NCI-H748 (cell line): ENCODE measurements around the gene CDH6.

ENCODE experiments used
- DNase-seq: peaks from one replicate; lab custom pipeline; 2025; ENCODE audit not compliant: unreplicated experiment; lab: John Stamatoyannopoulos, UW

The CDH6 gene

GRCh38 chr5:31193591-31194467, at the start of gene CDH6:
CDH6 (plus strand) TSS chr5:31193686; CDS start chr5:31267474, 73,788 bp downstream.
- DNase-seq = peak; percentile 98

- DNase-seq = no peak
Measured at GRCh38 chr5:31144364-31144763, 49.1 kb upstream of the CDH6 start.

GRCh38 chr5:31148959-31149475, 44.5 kb upstream of the CDH6 start:
- DNase-seq = peak; percentile 27

- DNase-seq = no peak
Measured at GRCh38 chr5:31153521-31153920, 40.0 kb upstream of the CDH6 start.

- DNase-seq = no peak
Measured at GRCh38 chr5:31156631-31157160, 36.8 kb upstream of the CDH6 start.

- no peak for DNase-seq
Measured at GRCh38 chr5:31157720-31158119, 35.8 kb upstream of the CDH6 start.

- DNase-seq = no peak
Measured at GRCh38 chr5:31158686-31159085, 34.8 kb upstream of the CDH6 start.

GRCh38 chr5:31161781-31162181, 31.7 kb upstream of the CDH6 start:
- DNase-seq = no peak

- DNase-seq = no peak
Measured at GRCh38 chr5:31165729-31166128, 27.8 kb upstream of the CDH6 start.

- DNase-seq = no peak
Measured at GRCh38 chr5:31169379-31169778, 24.1 kb upstream of the CDH6 start.

- no peak for DNase-seq
Measured at GRCh38 chr5:31172881-31173280, 20.6 kb upstream of the CDH6 start.

GRCh38 chr5:31173614-31174013, 19.9 kb upstream of the CDH6 start:
- DNase-seq = no peak

GRCh38 chr5:31181376-31181987, 12.0 kb upstream of the CDH6 start:
- DNase-seq = no peak

- no peak for DNase-seq
Measured at GRCh38 chr5:31182136-31182535, 11.3 kb upstream of the CDH6 start.

- DNase-seq = no peak
Measured at GRCh38 chr5:31185951-31186350, 7.5 kb upstream of the CDH6 start.

- DNase-seq = peak; percentile 85
Measured at GRCh38 chr5:31186672-31187267, 6.7 kb upstream of the CDH6 start.

GRCh38 chr5:31187591-31187990, 5.9 kb upstream of the CDH6 start:
- DNase-seq = no peak

- peak; percentile 33 for DNase-seq
Measured at GRCh38 chr5:31192442-31192841, 1.0 kb upstream of the CDH6 start.

- DNase-seq = peak; percentile 80
Measured at GRCh38 chr5:31193116-31193515, 370 bp upstream of the CDH6 start.

GRCh38 chr5:31194468-31194813, 955 bp downstream of the CDH6 start:
- peak; percentile 74 for DNase-seq

GRCh38 chr5:31194892-31195555, 1.5 kb downstream of the CDH6 start:
- peak; percentile 36 for DNase-seq
